A549 treated with RU486 at 1 μM for 4 hours (cell line): ENCODE data around the gene OSBPL5. TPM values are rescaled to one million over a fixed set of nuclear protein-coding genes. Genes with fewer than 3 reads are reported as not detected.

Source experiments
- total RNA-seq: library from RNA; stranded (reverse); fragments of 200-300 nt; extraction: Qiagen RNA extraction; gene quantifications from 5 replicates; pipeline ENCODE4 v1.2.3, GENCODE V29; 2022; ENCODE audit warnings: low read depth

The OSBPL5 gene
- 4.5 to 7.5 TPM (median 6.2 TPM) in 5 replicates for total RNA-seq

GRCh38 chr11:3165152-3165705 lies at the start of gene OSBPL5:
Gene OSBPL5 (minus strand): TSS chr11:3165310. CDS start chr11:3129148, 36,162 bp downstream.

GRCh38 chr11:3057069-3057963 lies 107.8 kb downstream of the OSBPL5 start, which contains the start of gene CARS1:
Gene CARS1 (minus strand): TSS chr11:3057423. CDS start chr11:3057367, 56 bp downstream.

Other genes with a start within 250 kb of the OSBPL5 start
- 98.6 to 158 TPM (median 143 TPM) in 5 replicates for gene PHLDA2, start 235.9 kb downstream of the OSBPL5 start, total RNA-seq
- gene NAP1L4, start 173.0 kb downstream of the OSBPL5 start, total RNA-seq, result 112 to 130 TPM (median 128 TPM) in 5 replicates
- 57.4 to 73.3 TPM (median 60.6 TPM) in 5 replicates for gene CARS1, start 107.9 kb downstream of the OSBPL5 start, total RNA-seq
- gene MRGPRG, start 53.5 kb upstream of the OSBPL5 start, total RNA-seq, result 0.23 TPM in 1 of 5 replicates, not detected in the others
- gene MRGPRE, start 67.1 kb upstream of the OSBPL5 start, total RNA-seq, result 0.17 to 0.18 TPM in 2 of 5 replicates, not detected in the others
- gene ZNF195, start 213.8 kb upstream of the OSBPL5 start, total RNA-seq, result 17.7 to 22.5 TPM (median 18.4 TPM) in 5 replicates